Nucleus accumbens (tissue), 56 donors: ENCODE results near the gene SLAIN2.

Experiments
- DNase-seq, 56 donors: peaks; one replicate each; lab custom pipeline; 2025; lab: John Stamatoyannopoulos, UW

The SLAIN2 gene

DNA sequence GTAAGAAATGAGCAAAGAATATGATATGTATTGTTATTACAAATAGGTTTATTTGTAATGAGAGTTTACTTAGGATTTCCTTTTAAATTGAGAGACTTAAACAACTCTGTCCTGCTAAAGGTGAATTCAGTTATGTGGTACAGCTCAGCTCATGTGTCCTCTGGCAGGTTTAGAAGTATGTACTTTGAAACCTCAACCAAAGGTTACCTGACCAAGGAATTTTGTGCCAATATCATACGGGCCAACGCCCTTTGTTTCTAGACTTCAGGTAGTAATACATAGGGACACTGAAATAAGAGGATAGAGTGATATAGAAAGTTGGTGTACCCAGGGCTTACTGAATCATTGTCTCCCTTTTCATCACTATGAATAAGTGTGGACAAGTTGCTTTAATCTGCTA, 25.7 kb downstream of the SLAIN2 start:
- no peak for DNase-seq

DNA sequence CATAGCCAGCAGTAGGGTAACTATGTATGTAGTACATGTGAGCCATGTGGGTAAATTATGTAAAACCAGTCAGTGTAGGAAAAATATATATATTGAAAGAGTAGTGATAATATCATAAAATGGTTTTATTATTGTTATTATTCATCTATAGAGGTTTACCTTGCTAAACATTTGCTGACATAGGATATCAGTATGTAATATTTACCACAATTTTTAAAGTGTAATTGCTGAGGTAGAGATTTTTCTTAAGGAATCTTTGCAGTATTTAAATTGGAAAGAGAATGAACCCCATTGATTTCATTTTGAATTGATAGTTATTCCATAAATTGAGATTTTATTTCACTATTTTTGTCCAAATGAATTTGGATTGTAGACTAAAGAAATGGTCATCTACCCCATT, 27.1 kb downstream of the SLAIN2 start:
- no peak for DNase-seq

GRCh38 chr4:48369248-48369647, 27.9 kb downstream of the SLAIN2 start:
- DNase-seq: no peak

DNA sequence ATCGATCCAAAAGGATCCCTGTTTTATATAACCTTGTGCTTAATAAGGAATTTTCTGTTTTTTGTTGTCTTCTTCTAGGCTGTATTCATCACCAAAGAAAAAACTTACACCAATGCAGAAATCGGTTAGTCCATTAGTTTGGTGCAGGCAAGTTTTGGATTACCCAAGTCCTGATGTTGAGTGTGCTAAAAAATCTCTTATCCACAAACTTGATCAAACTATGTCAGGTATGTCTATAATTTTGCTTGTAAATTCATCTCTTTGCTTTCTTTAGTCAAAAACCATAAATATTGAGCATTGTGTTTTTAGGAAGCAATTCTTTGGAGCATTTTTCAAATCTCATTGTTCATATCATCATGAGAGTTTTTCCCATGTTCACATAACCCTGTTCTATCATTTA, 28.4 kb downstream of the SLAIN2 start:
- no peak for DNase-seq

- no peak for DNase-seq
Measured at GRCh38 chr4:48370260-48371134, 29.2 kb downstream of the SLAIN2 start.

DNA sequence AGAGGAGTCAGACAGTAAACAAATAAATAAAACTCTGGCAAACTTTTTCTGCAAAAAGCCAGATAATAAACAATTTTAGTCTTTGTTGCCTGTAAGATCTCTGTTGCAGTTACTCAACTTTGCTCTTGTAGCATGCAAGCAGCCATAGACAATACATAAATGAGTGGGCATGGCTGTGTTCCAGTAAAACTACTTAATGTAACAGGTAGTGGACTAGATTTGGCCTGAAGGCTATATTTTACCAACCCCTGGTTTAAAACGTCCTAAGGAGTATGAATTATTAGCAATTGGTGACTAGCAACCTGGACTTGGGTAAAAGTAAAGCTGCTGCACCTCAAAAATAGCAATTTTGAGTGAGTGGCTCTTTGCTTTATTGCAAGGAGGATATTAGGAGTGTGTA, 30.9 kb downstream of the SLAIN2 start:
- no peak for DNase-seq

GRCh38 chr4:48375651-48376304, 34.4 kb downstream of the SLAIN2 start:
- DNase-seq: no peak

DNA sequence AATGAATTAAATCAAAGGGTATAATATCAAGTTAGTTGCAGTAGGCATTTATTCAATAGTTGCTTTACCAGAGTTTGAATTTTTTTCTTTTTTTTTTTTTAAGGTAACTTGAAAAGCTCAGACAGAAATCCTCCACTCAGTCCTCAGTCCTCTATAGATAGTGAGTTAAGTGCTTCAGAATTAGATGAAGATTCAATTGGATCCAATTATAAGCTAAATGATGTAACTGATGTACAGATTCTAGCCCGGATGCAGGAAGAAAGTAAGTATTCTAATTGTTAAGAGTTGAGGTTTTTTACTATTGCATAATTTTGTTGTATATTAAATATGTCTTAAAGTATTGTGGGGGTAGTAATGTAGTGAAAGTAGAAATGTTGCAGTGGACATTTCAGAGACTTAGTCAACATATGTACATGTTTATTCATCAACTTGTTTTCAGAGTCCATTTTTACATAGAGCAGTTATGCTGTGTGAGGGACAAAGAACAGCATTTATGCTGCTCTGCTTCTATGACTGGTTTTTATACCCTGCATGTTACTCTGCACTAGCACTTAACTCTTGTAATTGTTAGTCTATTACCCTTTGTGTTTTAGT, 38.4 kb downstream of the SLAIN2 start:
- DNase-seq: no peak

DNA sequence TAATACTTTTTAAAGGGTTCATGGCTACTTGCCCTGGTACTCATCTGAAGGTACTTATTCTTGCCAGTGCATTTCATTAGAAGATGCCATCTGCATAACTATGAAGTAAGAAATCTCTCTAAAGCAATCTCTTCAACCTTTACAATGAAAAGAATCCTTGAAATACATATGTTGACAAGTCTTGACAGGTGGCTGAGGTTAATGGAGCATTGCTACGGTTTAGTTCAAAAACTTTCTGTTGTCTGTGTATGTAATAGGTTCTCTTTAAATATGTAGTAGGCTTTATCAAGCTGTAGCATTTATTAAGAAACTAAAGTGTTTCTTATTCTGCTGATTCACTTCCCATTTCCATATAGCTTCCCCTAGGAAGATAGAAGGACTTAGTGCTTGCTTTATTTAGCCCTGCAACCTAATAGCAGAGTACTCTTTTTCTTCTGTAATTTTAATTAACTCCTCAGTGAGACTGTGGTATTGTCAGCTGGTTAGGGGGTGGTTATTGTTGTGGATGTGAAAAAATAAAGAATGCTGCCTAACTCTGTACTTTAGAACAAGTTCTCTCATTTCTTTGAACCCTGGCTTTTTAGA, 39.3 kb downstream of the SLAIN2 start:
- DNase-seq: no peak

DNA sequence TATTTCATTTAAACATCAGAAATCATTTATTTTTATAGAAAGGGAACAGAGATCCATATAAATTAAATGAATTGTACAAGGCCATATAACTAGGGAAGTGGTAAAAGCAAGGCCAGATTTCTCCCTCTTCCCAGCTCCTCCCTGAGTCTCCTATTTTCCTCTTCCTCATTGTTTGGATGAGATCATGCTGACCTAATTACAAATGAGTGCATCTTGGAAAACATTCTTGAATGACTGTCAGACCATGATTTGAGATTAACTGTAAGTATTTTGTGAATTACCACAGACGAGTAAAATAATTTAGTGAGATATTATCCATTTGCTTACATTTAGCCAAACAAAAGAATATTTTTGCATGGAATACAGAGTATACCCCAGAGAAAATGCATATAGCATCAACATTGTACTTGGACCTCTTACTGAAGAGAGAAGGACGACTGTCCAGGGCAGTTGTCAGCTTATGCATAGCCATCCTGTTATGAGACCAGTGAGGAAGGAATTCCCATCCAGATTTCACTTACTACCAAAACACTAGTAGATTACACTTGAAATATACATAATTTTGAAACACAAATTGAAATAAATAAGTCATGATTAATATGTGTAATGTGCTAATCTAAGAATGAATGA, 47.3 kb downstream of the SLAIN2 start:
- DNase-seq: no peak

DNA sequence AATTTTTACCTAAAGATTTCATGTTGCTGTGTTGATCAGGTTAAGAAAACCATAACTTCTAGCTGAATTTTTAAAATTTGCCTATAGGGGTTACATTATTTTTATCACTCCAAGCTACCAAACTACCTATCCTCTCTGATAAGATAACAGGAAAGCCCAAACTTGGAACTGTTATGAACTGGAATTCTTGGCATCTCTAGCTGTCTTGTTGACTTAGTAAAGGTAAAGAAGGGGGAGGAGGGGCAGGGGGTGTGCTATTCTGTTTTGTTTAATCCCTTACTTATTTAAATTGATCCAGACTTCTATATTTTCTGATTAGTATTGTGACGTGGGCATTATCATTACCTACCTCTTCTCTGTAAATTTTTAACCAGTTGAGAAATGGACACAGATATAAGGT, 54.7 kb downstream of the SLAIN2 start:
- no peak for DNase-seq

DNA sequence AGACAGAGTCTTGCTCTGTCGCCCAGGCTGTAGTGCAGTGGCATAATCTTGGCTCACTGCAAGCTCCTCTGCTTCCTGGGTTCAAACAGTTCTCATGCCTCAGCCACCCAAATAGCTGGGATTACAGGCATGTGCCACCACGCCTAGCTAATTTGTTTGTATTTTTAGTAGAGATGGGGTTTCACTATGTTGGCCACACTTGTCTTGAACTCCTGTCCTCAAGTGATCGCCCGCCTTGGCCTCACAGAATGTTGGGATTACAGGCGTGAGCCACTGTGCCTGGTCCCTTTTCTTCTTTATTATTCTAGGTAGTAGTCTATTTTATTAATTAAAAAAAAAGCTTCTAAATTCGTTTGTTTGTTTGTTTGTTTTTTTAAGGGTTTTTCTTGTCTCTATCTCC, 59.1 kb downstream of the SLAIN2 start:
- no peak for DNase-seq

DNA sequence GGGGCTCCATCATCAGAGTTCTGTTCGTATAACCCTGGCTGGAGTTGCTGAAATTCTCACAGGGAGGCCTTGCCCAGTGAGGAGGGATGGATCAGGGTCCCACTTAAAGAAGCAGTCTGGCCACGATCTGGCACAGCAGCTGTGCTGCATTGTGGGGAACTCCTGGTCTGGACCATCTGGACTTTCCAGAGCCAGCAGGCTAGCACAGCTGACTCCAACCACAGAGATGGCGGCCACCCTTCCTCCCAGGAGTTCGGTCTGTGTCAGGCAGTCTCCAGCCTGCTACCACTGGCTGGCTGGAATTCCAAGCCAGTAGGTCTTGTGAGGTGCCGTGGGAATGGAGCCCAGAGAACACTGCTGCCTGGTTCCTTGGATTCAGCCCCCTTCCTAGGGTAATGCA, 62.0 kb downstream of the SLAIN2 start:
- DNase-seq: no peak

DNA sequence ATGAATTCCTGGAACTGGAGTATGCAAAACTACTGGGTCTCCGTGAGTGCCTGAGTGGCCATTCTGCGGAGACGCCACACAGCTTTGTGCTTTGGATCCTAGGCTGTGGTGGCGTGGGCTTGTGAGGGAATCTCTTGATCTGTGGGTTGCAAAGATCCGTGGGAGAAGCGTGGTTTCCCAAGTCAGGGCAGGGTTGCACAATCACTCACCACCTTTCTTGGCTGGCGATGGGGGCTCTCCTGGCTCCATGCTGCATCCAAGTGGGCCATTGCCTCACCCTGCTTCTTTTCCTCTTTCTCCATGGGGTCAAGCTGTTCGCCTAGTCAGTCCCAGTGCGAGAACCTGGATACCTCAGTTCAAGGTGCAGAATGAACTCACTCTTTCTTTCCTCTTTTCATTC, 62.5 kb downstream of the SLAIN2 start:
- no peak for DNase-seq

DNA sequence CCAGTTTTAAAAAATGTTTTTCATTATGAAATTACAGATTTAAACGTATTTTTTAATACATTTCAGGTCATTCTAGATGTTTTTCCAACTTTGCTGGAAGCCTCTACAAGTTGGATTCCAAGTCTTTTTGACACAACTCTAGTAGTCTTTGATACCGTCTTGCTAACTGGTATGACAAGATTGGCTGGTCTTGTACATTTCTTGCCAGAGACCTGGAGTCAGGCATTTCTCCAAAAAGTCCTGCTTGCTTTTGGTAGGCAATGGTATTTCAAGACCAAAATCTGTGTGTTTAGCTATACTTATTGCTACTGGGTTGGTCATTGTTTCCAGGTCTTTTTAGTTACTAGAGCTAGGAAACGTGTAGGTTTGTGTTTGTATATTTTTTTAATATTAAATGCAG, 64.6 kb downstream of the SLAIN2 start:
- no peak for DNase-seq

DNA sequence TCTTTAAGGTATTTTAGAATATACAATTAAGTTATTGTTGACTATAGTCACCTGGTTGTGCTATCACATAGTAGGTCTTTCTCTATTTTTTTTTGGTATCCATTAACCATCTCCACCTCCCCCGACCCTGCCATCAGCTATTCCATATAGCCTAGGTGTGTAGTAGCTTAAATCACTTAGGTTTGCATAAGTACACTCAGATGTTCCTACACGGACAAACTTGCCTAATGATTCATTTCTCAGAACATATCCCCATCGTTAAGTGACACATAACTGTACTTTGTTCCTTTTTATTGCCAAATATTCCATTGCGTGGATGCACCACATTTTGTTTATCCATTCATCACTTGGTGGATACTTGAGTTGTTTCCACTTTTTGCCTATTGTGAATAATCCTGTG, 67.9 kb downstream of the SLAIN2 start:
- no peak for DNase-seq

DNA sequence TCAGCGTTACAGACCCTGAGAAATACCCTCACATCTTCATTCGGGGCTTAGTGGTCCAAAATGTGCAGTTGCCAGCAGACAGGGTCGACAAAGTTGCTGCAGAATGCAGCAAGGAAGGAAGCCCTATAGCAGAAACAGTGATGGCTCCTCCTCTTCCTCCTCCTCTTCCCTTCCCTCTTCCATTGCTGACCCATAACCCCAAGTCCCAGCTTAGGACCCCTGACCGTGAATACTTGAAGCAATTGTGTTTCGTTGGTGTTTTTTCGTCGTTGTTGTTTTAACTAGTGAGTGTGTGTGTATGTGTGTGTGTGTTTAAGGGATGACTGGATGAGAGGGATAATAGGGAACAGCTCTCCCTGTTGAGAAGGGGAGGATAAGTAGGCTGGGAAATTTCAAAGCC, 69.5 kb downstream of the SLAIN2 start:
- no peak for DNase-seq

DNA sequence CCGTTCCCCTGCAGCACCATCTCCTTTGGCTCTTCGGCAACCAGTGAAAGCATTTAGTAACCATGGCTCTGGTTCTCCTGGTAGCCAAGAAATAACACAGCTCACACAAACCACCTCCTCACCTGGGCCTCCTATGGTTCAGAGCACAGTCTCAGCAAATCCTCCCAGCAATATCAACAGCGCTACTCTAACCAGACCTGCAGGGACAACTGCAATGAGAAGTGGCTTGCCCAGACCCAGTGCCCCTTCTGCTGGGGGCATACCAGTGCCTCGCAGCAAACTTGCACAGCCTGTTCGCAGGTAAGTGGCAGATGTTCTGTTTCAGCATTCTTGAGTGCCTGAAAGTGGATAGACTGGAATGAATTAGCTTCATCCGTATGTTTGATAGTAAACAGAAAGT, 78.8 kb downstream of the SLAIN2 start:
- no peak for DNase-seq

- no peak for DNase-seq
Measured at GRCh38 chr4:48421101-48421500, 79.8 kb downstream of the SLAIN2 start.

DNA sequence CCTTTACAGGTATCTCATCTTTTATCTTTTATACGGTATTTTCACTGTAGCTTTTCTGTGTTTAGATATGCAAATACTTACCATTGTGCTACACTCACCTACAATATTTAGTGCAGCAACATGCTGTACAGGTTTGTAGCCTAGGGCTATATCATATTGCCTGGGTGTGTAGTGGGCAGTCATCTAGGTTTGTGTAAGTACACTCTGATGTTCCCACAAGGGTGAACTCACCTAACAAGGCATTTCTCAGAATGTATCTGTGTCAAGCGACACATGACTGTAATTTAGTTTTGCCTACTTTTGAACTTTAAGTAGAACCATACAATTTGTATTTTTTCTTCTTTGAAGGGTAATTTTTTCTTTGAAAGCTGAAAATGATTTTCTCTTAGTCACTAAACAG, 87.6 kb downstream of the SLAIN2 start:
- DNase-seq: no peak
